HG03135 (cell line): ENCODE data around the gene GPATCH1.
"Not testable (repeated sequence)": the region's sequence is repeated elsewhere in the genome, so short reads cannot be mapped to it uniquely, and the experiment has no call there.

Experiments used
- ATAC-seq: cut with Tn5 transposase; IDR thresholded peaks from one replicate; pipeline ENCODE4 v1.9.1; 2021; ENCODE audit warnings: mild to moderate bottlenecking, moderate library complexity; ENCODE audit not compliant: unreplicated experiment

The GPATCH1 gene

GRCh38 chr19:33156334-33156733 lies 75.4 kb downstream of the GPATCH1 start:
- ATAC-seq = no peak

- no peak for ATAC-seq
Observed at GRCh38 chr19:33157906-33158305, 76.9 kb downstream of the GPATCH1 start.

GRCh38 chr19:33158365-33158764 lies 77.4 kb downstream of the GPATCH1 start:
- ATAC-seq = no peak

GRCh38 chr19:33159149-33159548 lies 78.2 kb downstream of the GPATCH1 start:
- no peak for ATAC-seq

- no peak for ATAC-seq
Observed at GRCh38 chr19:33159893-33160292, 78.9 kb downstream of the GPATCH1 start.

GRCh38 chr19:33161201-33161600 lies 80.2 kb downstream of the GPATCH1 start:
- ATAC-seq = no peak

GRCh38 chr19:33163481-33163880 lies 82.5 kb downstream of the GPATCH1 start:
- ATAC-seq = no peak

GRCh38 chr19:33166037-33166436 lies 85.1 kb downstream of the GPATCH1 start:
- not testable (repeated sequence) for ATAC-seq

GRCh38 chr19:33167438-33167837 lies 86.5 kb downstream of the GPATCH1 start:
- no peak for ATAC-seq

GRCh38 chr19:33168528-33168927 lies 87.5 kb downstream of the GPATCH1 start:
- ATAC-seq = no peak

- ATAC-seq = no peak
Observed at GRCh38 chr19:33171222-33171795, 90.3 kb downstream of the GPATCH1 start.

- ATAC-seq = no peak
Observed at GRCh38 chr19:33171916-33172359, 91.0 kb downstream of the GPATCH1 start.

GRCh38 chr19:33174186-33174585 lies 93.2 kb downstream of the GPATCH1 start:
- no peak for ATAC-seq

- no peak for ATAC-seq
Observed at GRCh38 chr19:33175156-33175782, 94.3 kb downstream of the GPATCH1 start.

GRCh38 chr19:33175886-33176669 lies 95.1 kb downstream of the GPATCH1 start:
- peak; percentile 10 for ATAC-seq

GRCh38 chr19:33176670-33177416 lies 95.9 kb downstream of the GPATCH1 start:
- peak; percentile 82 for ATAC-seq

GRCh38 chr19:33177417-33177979 lies 96.5 kb downstream of the GPATCH1 start:
- peak; percentile 31 for ATAC-seq
